Subcutaneous preadipocyte (primary cell): ENCODE measurements around the gene SLIT3. TPM values are rescaled to one million over a fixed set of nuclear protein-coding genes. Genes with fewer than 3 reads are reported as not detected.

Experiments used
- small RNA-seq: library from RNA; depleted of rRNA; stranded (forward); fragments of <200 nt; gene quantifications from one replicate; pipeline ENCODE3, GENCODE V24; 2012
- total RNA-seq: library from RNA; depleted of rRNA; stranded (reverse); fragments of >200 nt; gene quantifications from 2 replicates; pipeline ENCODE4 v1.2.3, GENCODE V29; 2012

The SLIT3 gene
- total RNA-seq, result 2.9 TPM in 2 replicates

DNA sequence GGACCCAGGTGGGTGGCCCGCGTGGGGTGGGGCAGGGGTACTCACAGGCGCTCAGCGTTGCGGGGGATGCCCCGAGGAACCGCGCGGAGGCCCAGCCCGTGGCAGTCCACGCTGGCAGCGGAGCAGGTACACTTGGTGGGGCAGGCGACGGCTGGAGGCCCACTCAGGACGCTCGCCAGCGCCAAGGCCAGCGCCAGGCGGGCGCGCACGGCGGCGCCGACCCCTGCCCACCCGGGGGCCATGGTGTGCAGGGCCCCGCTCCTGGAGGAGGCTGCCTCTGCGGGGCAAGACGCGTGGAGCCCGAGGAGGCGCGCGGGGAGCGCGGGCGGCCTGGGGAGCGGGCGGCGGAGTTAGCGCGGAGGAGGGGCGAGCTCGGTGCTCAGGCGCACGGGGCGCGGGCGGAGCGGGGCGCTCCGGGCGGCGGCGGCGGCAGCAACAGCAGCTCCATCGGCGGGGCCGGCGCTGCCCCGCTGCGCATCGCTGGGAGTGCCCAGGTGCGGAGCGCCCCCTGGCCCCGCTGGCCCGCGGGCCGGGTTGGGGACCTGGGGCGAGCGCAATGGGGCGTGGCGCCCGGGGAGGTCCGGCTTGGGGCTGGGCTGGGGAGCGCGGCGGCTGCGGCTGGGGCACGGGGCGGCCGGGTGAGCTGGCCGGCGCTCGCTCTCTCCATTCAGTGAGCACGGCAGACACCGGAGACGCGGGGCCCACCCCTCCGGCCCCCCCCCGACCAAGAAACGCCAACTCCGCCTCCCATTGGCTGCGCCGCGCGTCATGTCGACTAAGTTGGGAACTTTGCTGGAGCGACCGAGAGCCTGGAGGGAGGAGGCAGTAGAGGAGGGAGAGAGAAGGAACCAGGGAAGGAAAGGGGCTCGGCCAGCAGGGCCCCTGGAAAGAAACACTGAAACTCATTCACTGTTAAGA, at the start of gene SLIT3:
Gene SLIT3 (minus strand): TSS at position 672 of the 918 bp plus-strand sequence. CDS start 430 bp downstream, at position 242.

Small RNA genes lying within 50 kb of the gene (small RNA-seq; reads per million reads assigned to genes)
- gene MIR218-2, result 0.49 reads per million, percentile 29 among the genes with 10 or more reads in this experiment
- gene MIR585, result 2.4 reads per million, percentile 83 among the genes with 10 or more reads in this experiment
- not detected for gene RF00019
